GM21381 (cell line): ENCODE measurements around the gene TMEM187.

Source experiments
- ATAC-seq: cut with Tn5 transposase; IDR thresholded peaks from one replicate; pipeline ENCODE4 v1.9.1; 2021; ENCODE audit warnings: mild to moderate bottlenecking, moderate library complexity; ENCODE audit not compliant: unreplicated experiment

The TMEM187 gene

DNA sequence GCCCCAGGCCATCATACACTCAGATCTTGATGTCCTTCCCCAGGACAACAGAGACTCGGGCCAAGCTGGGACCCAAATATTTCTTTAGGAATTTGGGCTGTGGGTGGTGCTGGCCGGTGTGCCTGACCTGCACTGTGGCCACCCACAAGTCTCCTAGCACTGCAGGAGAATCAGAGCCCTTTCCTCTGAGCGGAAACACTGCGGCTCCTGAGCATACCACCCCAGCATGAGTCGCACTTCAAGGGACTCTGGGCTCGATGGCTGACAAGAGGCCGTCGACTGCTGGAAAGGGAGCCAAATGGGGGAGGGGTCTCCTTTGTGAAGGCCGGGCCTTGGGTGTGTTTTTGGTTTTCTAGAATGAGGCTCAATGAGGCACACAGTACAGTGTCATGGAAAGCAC, 60.1 kb downstream of the TMEM187 start:
- ATAC-seq = no peak
